WTC11 (cell line): ENCODE data around the gene DYNLRB1. TPM values are rescaled to one million over a fixed set of nuclear protein-coding genes. Genes with fewer than 3 reads are reported as not detected.
"Not testable (repeated sequence)": the region's sequence is repeated elsewhere in the genome, so short reads cannot be mapped to it uniquely, and the experiment has no call there.

Source experiments
- ATAC-seq: fragments of 200-7000 bp; cut with Tn5 transposase; 2 replicates; pipeline ENCODE4 v1.10.0; 2021; ENCODE audit warnings: mild to moderate bottlenecking, moderate library complexity
- CTCF ChIA-PET: fragments of 300-600 bp; sonication (Branson Sonifier 250); formaldehyde crosslinking; loops from one replicate; lab custom pipeline; 2021; ENCODE audit warnings: antibody characterized with exemption; lab: Charles Lee
- POLR2A ChIA-PET: fragments of 350-600 bp; sonication (Branson Sonifier 250); formaldehyde crosslinking; loops from one replicate; lab custom pipeline; 2021; ENCODE audit warnings: antibody characterized with exemption; lab: Charles Lee
- DNase-seq: peaks from one replicate; pipeline ENCODE4 v3.0.0; 2021; ENCODE audit warnings: low spot score
- H3K27ac Mint-ChIP-seq: 2 replicates; pipeline ENCODE4 v1.8.0; 2021; ENCODE audit warnings: mixed read lengths
- H3K27me3 Mint-ChIP-seq: 2 replicates; pipeline ENCODE4 v1.8.0; 2021; ENCODE audit warnings: low read depth, mild to moderate bottlenecking, moderate library complexity, mixed read lengths
- H3K36me3 Mint-ChIP-seq: 2 replicates; pipeline ENCODE4 v1.8.0; 2021; ENCODE audit warnings: mixed read lengths
- H3K4me1 Mint-ChIP-seq: 2 replicates; pipeline ENCODE4 v1.8.0; 2022; ENCODE audit warnings: mixed read lengths
- H3K4me3 Mint-ChIP-seq: 2 replicates; pipeline ENCODE4 v1.8.0; 2021; ENCODE audit warnings: mild to moderate bottlenecking, moderate library complexity, mixed read lengths
- H3K9me3 Mint-ChIP-seq: 2 replicates; pipeline ENCODE4 v1.8.0; 2021; ENCODE audit warnings: mixed read lengths
- ATF1 ChIP-seq: sonication (generic); formaldehyde crosslinking; IDR thresholded peaks from 2 replicates; pipeline ENCODE4 v1.8.1; 2023; ENCODE audit warnings: mild to moderate bottlenecking, moderate library complexity, missing genetic modification reagents
- CDX4 ChIP-seq: fragments of 250-450 bp; sonication (Bioruptor Pico); IDR thresholded peaks from 2 replicates; pipeline ENCODE4 v1.9.0; 2021; ENCODE audit warnings: moderate library complexity, mild to moderate bottlenecking, inconsistent platforms, borderline replicate concordance
- E2F5 ChIP-seq: sonication (generic); formaldehyde crosslinking; IDR thresholded peaks from 2 replicates; pipeline ENCODE4 v1.8.1; 2022; ENCODE audit warnings: mild to moderate bottlenecking, moderate library complexity, missing genetic modification reagents
- ELF4 ChIP-seq: sonication (generic); formaldehyde crosslinking; IDR thresholded peaks from 2 replicates; pipeline ENCODE4 v1.8.1; 2022; ENCODE audit warnings: low read depth, mild to moderate bottlenecking, moderate library complexity, missing genetic modification reagents
- ERG ChIP-seq: fragments of 250-450 bp; sonication (Bioruptor Pico); IDR thresholded peaks from 2 replicates; pipeline ENCODE4 v1.8.0; 2021; ENCODE audit warnings: mild to moderate bottlenecking
- ESRRA ChIP-seq: sonication (generic); formaldehyde crosslinking; IDR thresholded peaks from 2 replicates; pipeline ENCODE4 v1.8.1; 2022; ENCODE audit warnings: mild to moderate bottlenecking, missing genetic modification reagents, borderline replicate concordance
- GABPB1 ChIP-seq: sonication (generic); formaldehyde crosslinking; IDR thresholded peaks from 2 replicates; pipeline ENCODE4 v1.8.1; 2023; ENCODE audit warnings: mild to moderate bottlenecking, missing genetic modification reagents
- IRF1 ChIP-seq: sonication (generic); formaldehyde crosslinking; IDR thresholded peaks from 2 replicates; pipeline ENCODE4 v1.8.0; 2023; ENCODE audit warnings: missing genetic modification reagents
- MAX ChIP-seq: sonication (generic); formaldehyde crosslinking; IDR thresholded peaks from 2 replicates; pipeline ENCODE4 v1.8.0; 2022; ENCODE audit warnings: mild to moderate bottlenecking, missing genetic modification reagents
- MLX ChIP-seq: sonication (generic); formaldehyde crosslinking; IDR thresholded peaks from 2 replicates; pipeline ENCODE4 v1.8.1; 2023; ENCODE audit warnings: mild to moderate bottlenecking, missing genetic modification reagents, moderate library complexity
- MYBL2 ChIP-seq: sonication (generic); formaldehyde crosslinking; IDR thresholded peaks from 2 replicates; pipeline ENCODE4 v1.8.1; 2023; ENCODE audit warnings: mild to moderate bottlenecking, moderate library complexity, missing genetic modification reagents
- NFATC4 ChIP-seq: fragments of 250-450 bp; sonication (Bioruptor Pico); IDR thresholded peaks from 2 replicates; pipeline ENCODE4 v1.9.0; 2021; ENCODE audit warnings: mild to moderate bottlenecking
- NR2C2 ChIP-seq: sonication (generic); formaldehyde crosslinking; IDR thresholded peaks from 2 replicates; pipeline ENCODE4 v1.8.0; 2022; ENCODE audit warnings: mild to moderate bottlenecking, missing genetic modification reagents
- PREB ChIP-seq: sonication (generic); formaldehyde crosslinking; IDR thresholded peaks from 2 replicates; pipeline ENCODE4 v1.8.1; 2022; ENCODE audit warnings: mild to moderate bottlenecking, missing genetic modification reagents, moderate library complexity, borderline replicate concordance
- TEAD1 ChIP-seq: sonication (generic); formaldehyde crosslinking; IDR thresholded peaks from 2 replicates; pipeline ENCODE4 v1.8.0; 2022; ENCODE audit warnings: mild to moderate bottlenecking, missing genetic modification reagents
- USF2 ChIP-seq: sonication (generic); formaldehyde crosslinking; IDR thresholded peaks from 2 replicates; pipeline ENCODE4 v1.8.1; 2023; ENCODE audit warnings: mild to moderate bottlenecking, missing genetic modification reagents, moderate library complexity
- ZNF263 ChIP-seq: sonication (generic); formaldehyde crosslinking; IDR thresholded peaks from 2 replicates; pipeline ENCODE4 v1.8.1; 2022; ENCODE audit warnings: low read depth, mild to moderate bottlenecking, moderate library complexity, missing genetic modification reagents
- ZNF425 ChIP-seq: fragments of 250-450 bp; sonication (Bioruptor Pico); conservative IDR thresholded peaks from 2 replicates; pipeline ENCODE4 v1.9.0; 2021; ENCODE audit warnings: mild to moderate bottlenecking
- total RNA-seq: library from RNA; stranded (reverse); gene quantifications from 3 replicates; pipeline ENCODE4 v1.2.3, GENCODE V29; 2021
- TF ChIP-seq, protein P1 (sequence below): sonication (generic); formaldehyde crosslinking; IDR thresholded peaks from 2 replicates; pipeline ENCODE4 v1.8.0; 2022; ENCODE audit warnings: mild to moderate bottlenecking, missing genetic modification reagents

Gene DYNLRB1
- total RNA-seq, 1 experiment from 2014 or later: 99.3 TPM

DNA sequence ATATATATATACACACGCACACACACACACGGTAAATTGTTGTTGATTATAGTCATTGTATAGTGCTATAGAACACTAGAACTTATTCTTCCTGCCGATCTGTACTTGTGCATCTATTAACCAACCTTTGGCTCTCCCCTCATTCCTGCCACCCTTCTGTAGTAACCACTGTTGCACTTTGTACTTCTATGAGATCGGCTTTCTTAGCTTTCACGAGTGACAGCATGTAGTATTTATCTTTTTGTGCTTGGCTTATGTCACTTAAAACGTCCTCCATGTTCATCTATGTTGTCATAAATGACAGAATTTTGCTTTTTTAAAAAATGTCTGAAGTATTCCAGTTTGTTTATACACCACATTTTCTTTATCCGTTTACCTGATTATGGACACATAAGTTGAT, 20.9 kb upstream of the DYNLRB1 start (continued):
- TF ChIP-seq PREB (no peak), ZNF263 (CRISPR knock-in tag) (no peak), ELF4 (CRISPR knock-in tag) (no peak), ERG (no peak), ATF1 (CRISPR knock-in tag) (no peak), NFATC4 (CRISPR knock-in tag) (no peak)
- TF ChIP-seq, protein P1, sequence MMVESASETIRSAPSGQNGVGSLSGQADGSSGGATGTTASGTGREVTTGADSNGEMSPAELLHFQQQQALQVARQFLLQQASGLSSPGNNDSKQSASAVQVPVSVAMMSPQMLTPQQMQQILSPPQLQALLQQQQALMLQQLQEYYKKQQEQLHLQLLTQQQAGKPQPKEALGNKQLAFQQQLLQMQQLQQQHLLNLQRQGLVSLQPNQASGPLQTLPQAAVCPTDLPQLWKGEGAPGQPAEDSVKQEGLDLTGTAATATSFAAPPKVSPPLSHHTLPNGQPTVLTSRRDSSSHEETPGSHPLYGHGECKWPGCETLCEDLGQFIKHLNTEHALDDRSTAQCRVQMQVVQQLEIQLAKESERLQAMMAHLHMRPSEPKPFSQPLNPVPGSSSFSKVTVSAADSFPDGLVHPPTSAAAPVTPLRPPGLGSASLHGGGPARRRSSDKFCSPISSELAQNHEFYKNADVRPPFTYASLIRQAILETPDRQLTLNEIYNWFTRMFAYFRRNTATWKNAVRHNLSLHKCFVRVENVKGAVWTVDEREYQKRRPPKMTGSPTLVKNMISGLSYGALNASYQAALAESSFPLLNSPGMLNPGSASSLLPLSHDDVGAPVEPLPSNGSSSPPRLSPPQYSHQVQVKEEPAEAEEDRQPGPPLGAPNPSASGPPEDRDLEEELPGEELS (CRISPR knock-in tag): no peak

DNA sequence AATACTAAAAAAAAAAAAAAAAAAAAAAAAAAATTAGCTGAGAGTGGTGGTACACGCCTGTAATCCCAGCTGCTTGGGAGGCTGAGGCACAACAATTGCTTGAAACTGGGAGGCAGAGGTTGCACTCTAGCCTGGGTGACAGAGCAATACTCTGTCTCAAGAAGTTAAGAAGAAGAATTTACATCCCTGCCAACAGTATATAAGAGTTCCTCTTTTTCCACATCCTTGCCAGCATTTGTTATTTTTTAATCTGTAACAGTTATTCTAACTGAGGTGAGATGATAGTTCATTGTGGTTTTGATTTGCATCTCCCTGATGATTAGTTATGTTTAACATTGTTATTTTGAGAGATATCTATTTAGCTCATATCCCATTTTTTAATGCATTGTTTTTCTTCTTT, 20.3 kb upstream of the DYNLRB1 start:
- ATAC-seq (no peak), DNase-seq (no peak)
- H3K27me3 Mint-ChIP-seq: no peaks in the 10 kb centered on the region
- ChIA-PET POLR2A (interaction anchor here (0.6 kb wide), 1 partner anchor 158 kb away, joined by 3 read pairs; no protein-coding TSS in a partner anchor), CTCF (interaction anchor here (1.1 kb wide), 1 partner anchor 183 kb away, joined by 3 read pairs; no protein-coding TSS in a partner anchor)
- H3K36me3 Mint-ChIP-seq: peaks cover 53% of the 10 kb centered on the region
- H3K4me3 Mint-ChIP-seq: no peak overlapping the region
- H3K4me1 Mint-ChIP-seq: no peaks in the 10 kb centered on the region
- H3K9me3 Mint-ChIP-seq: peaks cover 8% of the 10 kb centered on the region
- H3K27ac Mint-ChIP-seq: no peak overlapping the region
- TF ChIP-seq IRF1 (CRISPR knock-in tag) (no peak), MAX (CRISPR knock-in tag) (no peak), MYBL2 (no peak), E2F5 (CRISPR knock-in tag) (no peak), NR2C2 (CRISPR knock-in tag) (no peak)

DNA sequence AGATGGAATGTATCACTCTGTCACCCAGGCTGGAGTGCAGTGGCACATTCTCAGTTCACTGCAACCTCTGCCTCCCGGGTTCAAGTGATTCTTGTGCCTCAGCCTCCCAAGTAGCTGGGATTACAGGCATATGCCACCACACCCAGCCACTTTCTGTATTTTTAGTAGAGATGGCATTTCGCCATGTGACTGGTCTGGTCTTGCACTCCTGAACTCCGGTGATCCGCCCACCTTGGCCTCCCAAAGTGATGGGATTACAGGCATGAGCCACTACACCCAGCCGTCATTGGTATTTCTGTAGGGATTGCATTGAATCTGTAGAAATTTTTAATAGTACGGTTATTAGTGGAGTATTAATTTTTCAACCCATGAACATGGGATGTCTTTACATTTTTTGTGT, 18.6 kb upstream of the DYNLRB1 start:
- DNase-seq, H3K27me3 Mint-ChIP-seq, H3K4me3 Mint-ChIP-seq, H3K9me3 Mint-ChIP-seq, ATAC-seq, H3K4me1 Mint-ChIP-seq, H3K27ac Mint-ChIP-seq, POLR2A ChIA-PET, CTCF ChIA-PET: not testable (repeated sequence)
- H3K36me3 Mint-ChIP-seq: peaks cover 47% of the 10 kb centered on the region

GRCh38 chr20:34500823-34501222, 15.4 kb upstream of the DYNLRB1 start:
- Mint-ChIP-seq H3K4me1 (no peaks in the 10 kb centered on the region), H3K4me3 (no peak overlapping the region), H3K27me3 (no peaks in the 10 kb centered on the region), H3K36me3 (peaks cover 36% of the 10 kb centered on the region), H3K9me3 (peaks cover 8% of the 10 kb centered on the region), H3K27ac (no peak overlapping the region)
- ATAC-seq: no peak
- ChIA-PET CTCF (no interaction called here), POLR2A (no interaction called here)
- no peak for DNase-seq
- TF ChIP-seq TEAD1 (CRISPR knock-in tag) (no peak), USF2 (CRISPR knock-in tag) (no peak), ZNF425 (CRISPR knock-in tag) (no peak), CDX4 (CRISPR knock-in tag) (no peak), GABPB1 (CRISPR knock-in tag) (no peak), MLX (CRISPR knock-in tag) (no peak), ESRRA (CRISPR knock-in tag) (no peak)
